OCI-LY1 (cell line): Measurements from ENCODE around the gene ATP5F1D.
A peak's percentile ranks its signal among the peaks of the same experiment; 100 is the strongest.

Experiments used
- H2AFZ ChIP-seq: fragments of 200-600 bp; sonication (generic), shearing (Covaris generic); 2 replicates; pipeline ENCODE4 v1.6.0; 2014; ENCODE audit warnings: antibody characterized with exemption, mild to moderate bottlenecking, low read length
- H3F3A ChIP-seq: fragments of 200-600 bp; sonication (generic), shearing (Covaris generic); 2 replicates; pipeline ENCODE4 v1.6.0; 2014; ENCODE audit warnings: mild to moderate bottlenecking, antibody characterized with exemption, low read length, moderate library complexity; ENCODE audit not compliant: insufficient read depth
- H3K27ac ChIP-seq: fragments of 200-600 bp; sonication (generic); 2 replicates; pipeline ENCODE4 v1.5.1; 2014; ENCODE audit warnings: low read length, mixed run types, mild to moderate bottlenecking, low read depth; ENCODE audit not compliant: poor library complexity, severe bottlenecking
- H3K27me3 ChIP-seq: fragments of 200-600 bp; sonication (generic); 2 replicates; pipeline ENCODE4 v1.6.0; 2014; ENCODE audit warnings: antibody characterized with exemption, mild to moderate bottlenecking, low read length, moderate library complexity; ENCODE audit not compliant: insufficient read depth
- H3K36me3 ChIP-seq: fragments of 200-600 bp; sonication (generic); 2 replicates; pipeline ENCODE4 v1.6.1; 2014; ENCODE audit warnings: mild to moderate bottlenecking, antibody characterized with exemption, low read length, moderate library complexity, mixed read lengths; ENCODE audit not compliant: insufficient read depth
- H3K4me1 ChIP-seq: fragments of 200-600 bp; sonication (generic); 2 replicates; pipeline ENCODE4 v1.5.1; 2014; ENCODE audit warnings: mild to moderate bottlenecking, low read length, moderate library complexity; ENCODE audit not compliant: insufficient read depth, severe bottlenecking
- H3K4me2 ChIP-seq: fragments of 200-600 bp; sonication (generic), shearing (Covaris generic); 2 replicates; pipeline ENCODE4 v1.6.1; 2014; ENCODE audit warnings: low read length
- H3K4me3 ChIP-seq: fragments of 200-600 bp; sonication (generic); 2 replicates; pipeline ENCODE4 v1.5.1; 2014; ENCODE audit warnings: low read length, low read depth, mild to moderate bottlenecking, mixed read lengths; ENCODE audit not compliant: poor library complexity, severe bottlenecking
- H3K79me2 ChIP-seq: fragments of 200-600 bp; shearing (Covaris generic); 2 replicates; pipeline ENCODE4 v1.6.1; 2016; ENCODE audit warnings: mixed run types, low read length, mixed read lengths; ENCODE audit not compliant: insufficient read depth
- H3K9ac ChIP-seq: fragments of 200-600 bp; sonication (generic), shearing (Covaris generic); 2 replicates; pipeline ENCODE4 v1.6.1; 2014; ENCODE audit warnings: mild to moderate bottlenecking, low read length, mixed read lengths
- H3K9me2 ChIP-seq: fragments of 200-600 bp; sonication (generic), shearing (Covaris generic); 2 replicates; pipeline ENCODE4 v1.6.1; 2014; ENCODE audit warnings: low read depth, mild to moderate bottlenecking, low read length, mixed read lengths
- H3K9me3 ChIP-seq: fragments of 200-600 bp; shearing (Covaris generic); 2 replicates; pipeline ENCODE4 v1.6.1; 2014; ENCODE audit warnings: low read length, mixed read lengths
- H4K20me1 ChIP-seq: fragments of 200-600 bp; sonication (generic), shearing (Covaris generic); 2 replicates; pipeline ENCODE4 v1.6.0; 2016; ENCODE audit warnings: mild to moderate bottlenecking, low read length; ENCODE audit not compliant: insufficient read depth
- EZH2 ChIP-seq: fragments of 200-600 bp; sonication (generic), shearing (Covaris generic); IDR thresholded peaks from 2 replicates; pipeline ENCODE4 v1.8.0; 2017; ENCODE audit warnings: borderline replicate concordance, mixed run types, mild to moderate bottlenecking, antibody characterized with exemption, low read length, moderate library complexity, mixed read lengths
- TF ChIP-seq, protein P1 (sequence below): fragments of 200-600 bp; sonication (generic), shearing (Covaris generic); IDR thresholded peaks from 2 replicates; pipeline ENCODE4 v1.5.1; 2017; ENCODE audit warnings: mild to moderate bottlenecking, antibody characterized with exemption, low read length, moderate library complexity, mixed read lengths

Gene ATP5F1D

DNA sequence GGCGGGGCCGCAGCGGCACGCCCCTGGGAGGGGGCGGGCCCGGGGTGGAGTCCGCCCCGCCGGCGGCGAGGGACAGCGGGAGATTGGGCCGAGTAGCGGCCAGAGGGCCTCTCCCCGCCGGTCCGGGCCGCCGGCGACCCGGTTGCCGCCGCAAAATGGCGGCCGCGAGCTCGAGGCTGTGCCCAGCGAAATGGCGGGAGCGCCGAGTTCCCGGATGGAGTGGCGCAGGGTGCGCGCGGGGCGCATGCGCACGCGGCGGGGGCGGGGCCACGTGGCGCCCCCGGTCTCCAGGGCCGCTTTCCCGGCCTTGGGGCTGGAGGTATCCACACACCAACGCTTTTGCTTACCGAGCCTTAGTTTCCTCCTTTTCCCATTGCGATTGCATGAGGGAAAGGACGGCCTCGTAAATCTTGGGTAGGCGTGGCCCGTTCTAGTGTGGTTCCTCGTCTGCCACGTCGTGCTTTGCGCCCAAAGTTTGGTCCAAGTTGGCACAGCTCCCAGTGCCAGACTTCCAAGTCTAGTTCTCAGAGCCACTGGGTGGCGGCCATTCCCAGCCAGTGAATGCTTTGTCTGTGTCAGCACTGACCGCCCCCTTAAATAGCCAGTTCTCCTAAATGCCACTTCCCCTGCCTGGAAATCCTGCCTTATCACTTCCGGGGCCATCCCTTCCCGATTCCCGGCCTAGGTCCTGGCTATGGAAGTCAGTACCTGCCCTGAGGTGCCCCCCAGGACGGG, 28.1 kb downstream of the ATP5F1D start:
- H3K9ac ChIP-seq, result peak overlapping the region; percentile 91
- peaks cover 51% of the 10 kb centered on the region for H3K36me3 ChIP-seq
- peak overlapping the region; percentile 99 for H3K4me2 ChIP-seq
- H3K9me2 ChIP-seq, result no peaks in the 10 kb centered on the region
- H3K79me2 ChIP-seq, result peaks cover 16% of the 10 kb centered on the region
- no peaks in the 10 kb centered on the region for H3K27me3 ChIP-seq
- TF ChIP-seq, protein P1, sequence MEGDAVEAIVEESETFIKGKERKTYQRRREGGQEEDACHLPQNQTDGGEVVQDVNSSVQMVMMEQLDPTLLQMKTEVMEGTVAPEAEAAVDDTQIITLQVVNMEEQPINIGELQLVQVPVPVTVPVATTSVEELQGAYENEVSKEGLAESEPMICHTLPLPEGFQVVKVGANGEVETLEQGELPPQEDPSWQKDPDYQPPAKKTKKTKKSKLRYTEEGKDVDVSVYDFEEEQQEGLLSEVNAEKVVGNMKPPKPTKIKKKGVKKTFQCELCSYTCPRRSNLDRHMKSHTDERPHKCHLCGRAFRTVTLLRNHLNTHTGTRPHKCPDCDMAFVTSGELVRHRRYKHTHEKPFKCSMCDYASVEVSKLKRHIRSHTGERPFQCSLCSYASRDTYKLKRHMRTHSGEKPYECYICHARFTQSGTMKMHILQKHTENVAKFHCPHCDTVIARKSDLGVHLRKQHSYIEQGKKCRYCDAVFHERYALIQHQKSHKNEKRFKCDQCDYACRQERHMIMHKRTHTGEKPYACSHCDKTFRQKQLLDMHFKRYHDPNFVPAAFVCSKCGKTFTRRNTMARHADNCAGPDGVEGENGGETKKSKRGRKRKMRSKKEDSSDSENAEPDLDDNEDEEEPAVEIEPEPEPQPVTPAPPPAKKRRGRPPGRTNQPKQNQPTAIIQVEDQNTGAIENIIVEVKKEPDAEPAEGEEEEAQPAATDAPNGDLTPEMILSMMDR, result no peak
- no peak for TF ChIP-seq EZH2
- H3K4me3 ChIP-seq, result peak overlapping the region; percentile 93
- peaks cover 81% of the 10 kb centered on the region for H3K4me1 ChIP-seq
- H2AFZ ChIP-seq, result no peak overlapping the region
- H3K9me3 ChIP-seq, result no peaks in the 10 kb centered on the region
- H4K20me1 ChIP-seq, result no peaks in the 10 kb centered on the region
- peak overlapping the region; percentile 76 for H3K27ac ChIP-seq
- H3F3A ChIP-seq, result peaks cover 16% of the 10 kb centered on the region

DNA sequence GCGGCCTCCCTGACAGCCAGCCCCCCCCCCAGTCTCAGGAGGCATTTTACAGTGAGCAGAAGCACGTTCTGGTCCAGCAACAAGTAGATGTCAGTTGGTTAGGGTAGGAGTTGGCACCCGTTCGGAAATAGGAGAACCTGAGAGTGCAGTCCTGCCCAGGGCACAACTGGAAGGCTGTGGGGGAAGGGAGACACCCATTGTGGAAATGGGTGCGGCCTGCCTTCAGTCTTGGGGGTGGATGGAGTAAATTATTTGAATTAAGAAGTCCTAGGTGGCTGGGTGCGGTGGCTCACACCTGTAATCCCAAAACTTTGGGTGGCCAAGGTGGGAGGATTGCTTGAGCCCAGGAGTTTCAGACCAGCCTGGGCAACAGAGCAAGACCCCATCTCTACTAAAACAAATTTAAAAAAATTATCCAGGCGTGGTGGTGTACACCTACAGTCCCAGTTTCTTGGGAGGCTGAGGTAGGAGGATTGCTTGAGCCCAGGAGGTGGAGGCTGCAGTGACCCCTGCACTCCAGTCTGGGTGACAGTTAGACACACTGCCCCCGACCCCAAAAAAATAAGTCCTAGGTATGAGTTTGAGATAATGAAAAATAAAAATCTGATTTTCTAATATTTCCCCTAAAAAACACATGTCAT, 28.8 kb downstream of the ATP5F1D start:
- Histone ChIP-seq H3K4me1 (peaks cover 80% of the 10 kb centered on the region), H3K9me2 (no peaks in the 10 kb centered on the region), H3K36me3 (peaks cover 56% of the 10 kb centered on the region), H2AFZ (no peak overlapping the region), H3K79me2 (peaks cover 16% of the 10 kb centered on the region), H3K27ac (peak overlapping the region; percentile 76), H3K4me3 (peak overlapping the region; percentile 93), H3K4me2 (peak overlapping the region; percentile 99), H3K27me3 (no peaks in the 10 kb centered on the region), H4K20me1 (no peaks in the 10 kb centered on the region), H3K9ac (peak overlapping the region; percentile 91), H3K9me3 (no peaks in the 10 kb centered on the region), H3F3A (peaks cover 16% of the 10 kb centered on the region)
- TF ChIP-seq, protein P1, result no peak
- no peak for TF ChIP-seq EZH2

DNA sequence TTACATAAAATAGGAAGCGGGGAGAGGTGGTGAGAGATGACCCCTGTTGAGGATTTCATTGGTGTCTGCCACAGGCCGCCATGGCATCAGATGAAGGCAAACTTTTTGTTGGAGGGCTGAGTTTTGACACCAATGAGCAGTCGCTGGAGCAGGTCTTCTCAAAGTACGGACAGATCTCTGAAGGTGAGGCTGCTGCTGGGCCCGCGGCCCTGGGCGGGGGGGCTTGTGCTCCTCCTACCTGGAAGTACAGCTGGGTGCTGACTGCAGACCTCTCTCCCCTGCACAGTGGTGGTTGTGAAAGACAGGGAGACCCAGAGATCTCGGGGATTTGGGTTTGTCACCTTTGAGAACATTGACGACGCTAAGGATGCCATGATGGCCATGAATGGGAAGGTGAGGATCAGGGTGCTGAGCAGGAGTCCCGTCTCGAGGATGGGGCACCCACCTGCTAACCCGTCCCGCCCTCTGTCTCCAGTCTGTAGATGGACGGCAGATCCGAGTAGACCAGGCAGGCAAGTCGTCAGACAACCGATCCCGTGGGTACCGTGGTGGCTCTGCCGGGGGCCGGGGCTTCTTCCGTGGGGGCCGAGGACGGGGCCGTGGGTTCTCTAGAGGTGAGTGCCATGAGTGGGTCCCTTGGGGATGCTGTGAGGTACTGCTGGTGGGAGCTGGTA, 29.4 kb downstream of the ATP5F1D start:
- peak overlapping the region; percentile 93 for H3K4me3 ChIP-seq
- H4K20me1 ChIP-seq, result no peaks in the 10 kb centered on the region
- H3K9me2 ChIP-seq, result no peaks in the 10 kb centered on the region
- peak overlapping the region; percentile 91 for H3K9ac ChIP-seq
- peak overlapping the region; percentile 99 for H3K4me2 ChIP-seq
- no peaks in the 10 kb centered on the region for H3K27me3 ChIP-seq
- TF ChIP-seq, protein P1, result no peak
- no peak for TF ChIP-seq EZH2
- H3K79me2 ChIP-seq, result peaks cover 16% of the 10 kb centered on the region
- H2AFZ ChIP-seq, result no peak overlapping the region
- H3F3A ChIP-seq, result peaks cover 16% of the 10 kb centered on the region
- H3K27ac ChIP-seq, result peak overlapping the region; percentile 76
- no peaks in the 10 kb centered on the region for H3K9me3 ChIP-seq
- H3K4me1 ChIP-seq, result peaks cover 76% of the 10 kb centered on the region
- peaks cover 56% of the 10 kb centered on the region for H3K36me3 ChIP-seq
